B cell (primary cell): Measurements from ENCODE around the gene TNN. TPM values are rescaled to one million over a fixed set of nuclear protein-coding genes. Genes with fewer than 3 reads are reported as not detected.

Source experiments
- ATAC-seq: fragments of 200-7000 bp; cut with Tn5 transposase; one replicate; pipeline ENCODE4 v1.10.0; 2021; ENCODE audit warnings: low read depth, mild to moderate bottlenecking, moderate number of reproducible peaks, moderate library complexity
- CTCF ChIA-PET: fragments of 350-600 bp; sonication (Branson Sonifier 250); formaldehyde crosslinking; loops from one replicate; lab custom pipeline; 2021; ENCODE audit warnings: antibody characterized with exemption, inconsistent platforms; lab: Charles Lee
- POLR2A ChIA-PET: fragments of 350-600 bp; sonication (Branson Sonifier 250); formaldehyde crosslinking; loops from one replicate; lab custom pipeline; 2021; ENCODE audit warnings: antibody characterized with exemption; lab: Charles Lee
- DNase-seq: peaks from one replicate; pipeline ENCODE4 v3.0.0; 2013
- H2AFZ ChIP-seq: 2 replicates; pipeline ENCODE4 v1.6.1; 2012; ENCODE audit warnings: mild to moderate bottlenecking, low read depth, low read length; ENCODE audit not compliant: insufficient read depth, poor library complexity, severe bottlenecking
- H3K27ac ChIP-seq, 2 donors: 1 replicate in 1 of 2; 2 replicates in 1 of 2; pipeline ENCODE4 v1.5.1; 2012 to 2013; ENCODE audit warnings: low read length in 2 of 2, mild to moderate bottlenecking in 2 of 2, moderate library complexity in 1 of 2
- H3K27me3 ChIP-seq, 4 experiments: fragments of 200-600 bp in 1 of 4; sonication (generic) in 1 of 4; replicated peaks in 1 of 4; 1 replicate in 2 of 4; 2 replicates in 2 of 4; pipeline versions ENCODE4 v1.6.1 to v1.7.0; 2013 to 2016; ENCODE audit warnings: low read length in 3 of 4, mild to moderate bottlenecking in 2 of 4, mixed read lengths in 1 of 4, moderate library complexity in 1 of 4; ENCODE audit not compliant: insufficient read depth in 4 of 4, control insufficient read depth in 3 of 4; ENCODE audit errors: control extremely low read depth in 1 of 4
- H3K36me3 ChIP-seq, 2 experiments: replicated peaks in 1 of 2; 1 replicate in 1 of 2; 2 replicates in 1 of 2; pipeline versions ENCODE4 v1.6.1 to v1.7.1; 2013; ENCODE audit warnings: low read length in 1 of 2; ENCODE audit not compliant: insufficient read depth in 2 of 2, control insufficient read depth in 1 of 2; ENCODE audit errors: control extremely low read depth in 1 of 2, extremely low read depth in 1 of 2
- H3K4me1 ChIP-seq, 2 donors: fragments of 200-600 bp in 1 of 2; sonication (generic) in 1 of 2; 1 replicate in 1 of 2; 2 replicates in 1 of 2; pipeline versions ENCODE4 v1.5.1 to v1.6.1; 2013 to 2017; ENCODE audit warnings: low read length in 2 of 2; ENCODE audit not compliant: control insufficient read depth in 2 of 2, insufficient read depth in 2 of 2
- H3K4me2 ChIP-seq: replicated peaks from 2 replicates; pipeline ENCODE3; 2012; ENCODE audit warnings: mild to moderate bottlenecking, low read depth, low read length; ENCODE audit not compliant: poor library complexity, severe bottlenecking
- H3K4me3 ChIP-seq, 5 experiments: fragments of 200-600 bp in 1 of 5; sonication (generic) in 1 of 5; 1 replicate in 3 of 5; 2 replicates in 2 of 5; pipeline versions ENCODE4 v1.5.1 to v1.7.0; 2011 to 2016; ENCODE audit warnings: low read length in 4 of 5, mild to moderate bottlenecking in 4 of 5, low read depth in 2 of 5, control low read depth in 1 of 5, moderate library complexity in 1 of 5; ENCODE audit not compliant: insufficient read depth in 1 of 5; ENCODE audit errors: control extremely low read depth in 1 of 5, extremely low read depth in 1 of 5
- H3K79me2 ChIP-seq: fragments of 200-600 bp; sonication (generic); one replicate; pipeline ENCODE4 v1.6.0; 2016; ENCODE audit warnings: low read length; ENCODE audit not compliant: control insufficient read depth, insufficient read depth
- H3K9ac ChIP-seq: fragments of 200-600 bp; sonication (generic); 2 replicates; pipeline ENCODE4 v1.6.1; 2017; ENCODE audit warnings: mild to moderate bottlenecking, low read length, moderate library complexity
- H3K9me3 ChIP-seq, 3 donors: one replicate each; pipeline versions ENCODE4 v1.6.1 to v1.7.1; 2013; ENCODE audit warnings: low read length in 2 of 3; ENCODE audit not compliant: control insufficient read depth in 2 of 3, insufficient read depth in 1 of 3; ENCODE audit errors: control extremely low read depth in 1 of 3
- H4K20me1 ChIP-seq: 2 replicates; pipeline ENCODE4 v1.6.0; 2012; ENCODE audit warnings: mild to moderate bottlenecking, low read length; ENCODE audit not compliant: insufficient read depth, control insufficient read depth, poor library complexity, severe bottlenecking
- H3K27ac Mint-ChIP-seq: one replicate; pipeline ENCODE4 v1.8.0; 2021; ENCODE audit warnings: mixed read lengths
- H3K27me3 Mint-ChIP-seq: one replicate; pipeline ENCODE4 v1.8.0; 2021; ENCODE audit warnings: mixed read lengths
- H3K4me1 Mint-ChIP-seq: one replicate; pipeline ENCODE4 v1.8.0; 2021; ENCODE audit warnings: mixed read lengths
- H3K4me3 Mint-ChIP-seq: one replicate; pipeline ENCODE4 v1.8.0; 2021; ENCODE audit warnings: mixed read lengths
- H3K9me3 Mint-ChIP-seq: one replicate; pipeline ENCODE4 v1.8.0; 2022; ENCODE audit warnings: mixed read lengths; ENCODE audit not compliant: insufficient read depth
- EZH2 ChIP-seq: IDR thresholded peaks from 2 replicates; pipeline ENCODE4 v1.6.1; 2012; ENCODE audit warnings: borderline replicate concordance, low read depth, mild to moderate bottlenecking, moderate library complexity, low read length; ENCODE audit not compliant: insufficient read depth, poor library complexity, severe bottlenecking
- WGBS: methylation state at CpG from one replicate; pipeline ENCODE4 v1.1.5; 2013; ENCODE audit warnings: missing lambda C conversion rate; ENCODE audit not compliant: insufficient coverage; 5-methylcytosine and 5-hydroxymethylcytosine counted together
- intact Hi-C: fragments of 100-400 bp; cut with micrococcal nuclease; formaldehyde crosslinking; loops from one replicate; pipeline ENCODE4 v1.10.0; 2022
- polyA plus RNA-seq: library from polyadenylated mRNA; depleted of rRNA; stranded (reverse); fragments of >200 nt; gene quantifications from 2 replicates; pipeline ENCODE4 v1.2.3, GENCODE V29; 2012
- total RNA-seq, 2 donors: library from RNA; stranded (reverse); fragments of 120-200 nt in 1 of 2; gene quantifications; 1 replicate in 1 of 2; 2 replicates in 1 of 2; pipeline versions ENCODE4 v1.2.3 to v1.2.4, GENCODE V29; 2013 to 2022
- TF ChIP-seq, protein P1 (sequence below): fragments of 200-600 bp; IDR thresholded peaks from one replicate; pipeline ENCODE4 v1.8.0; 2022; ENCODE audit warnings: antibody characterized with exemption, mild to moderate bottlenecking

Gene TNN
- total and polyA plus RNA-seq, 2 donors (not counting 1 experiment from before 2014, with no cell fraction given): not detected

DNA sequence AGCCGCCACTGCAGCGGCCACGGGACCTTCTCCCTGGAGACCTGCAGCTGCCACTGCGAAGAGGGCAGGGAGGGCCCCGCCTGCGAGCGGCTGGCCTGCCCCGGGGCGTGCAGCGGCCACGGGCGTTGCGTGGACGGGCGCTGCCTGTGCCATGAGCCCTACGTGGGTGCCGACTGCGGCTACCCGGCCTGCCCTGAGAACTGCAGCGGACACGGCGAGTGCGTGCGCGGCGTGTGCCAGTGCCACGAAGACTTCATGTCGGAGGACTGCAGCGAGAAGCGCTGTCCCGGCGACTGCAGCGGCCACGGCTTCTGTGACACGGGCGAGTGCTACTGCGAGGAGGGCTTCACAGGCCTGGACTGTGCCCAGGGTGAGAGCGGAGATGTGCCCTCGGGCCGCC lies 11.7 kb downstream of the TNN start:
- no peak overlapping the region for H3K9ac ChIP-seq
- no peak overlapping the region for H3K4me3 ChIP-seq
- Mint-ChIP-seq H3K27ac (no peak overlapping the region), H3K9me3 (no peaks in the 10 kb centered on the region), H3K4me1 (no peaks in the 10 kb centered on the region), H3K4me3 (no peak overlapping the region), H3K27me3 (peaks cover 28% of the 10 kb centered on the region)
- H3K9me3 ChIP-seq: no peaks in the 10 kb centered on the region
- H3K36me3 ChIP-seq: no peaks in the 10 kb centered on the region
- ChIA-PET POLR2A (no interaction called here), CTCF (no interaction called here)
- H3K4me1 ChIP-seq: no peaks in the 10 kb centered on the region
- H3K27me3 ChIP-seq: peaks cover 0 to 12% (median 2%) of the 10 kb centered on the region in 4 experiments
- WGBS: 97% methylated on average over 38 of the region's 40 CpGs
- ATAC-seq (no peak), DNase-seq (no peak)
- intact Hi-C loops: no loop called here
- H3K27ac ChIP-seq: no peak overlapping the region
- H2AFZ ChIP-seq: no peak overlapping the region
- H4K20me1 ChIP-seq: no peaks in the 10 kb centered on the region
- TF ChIP-seq, protein P1, sequence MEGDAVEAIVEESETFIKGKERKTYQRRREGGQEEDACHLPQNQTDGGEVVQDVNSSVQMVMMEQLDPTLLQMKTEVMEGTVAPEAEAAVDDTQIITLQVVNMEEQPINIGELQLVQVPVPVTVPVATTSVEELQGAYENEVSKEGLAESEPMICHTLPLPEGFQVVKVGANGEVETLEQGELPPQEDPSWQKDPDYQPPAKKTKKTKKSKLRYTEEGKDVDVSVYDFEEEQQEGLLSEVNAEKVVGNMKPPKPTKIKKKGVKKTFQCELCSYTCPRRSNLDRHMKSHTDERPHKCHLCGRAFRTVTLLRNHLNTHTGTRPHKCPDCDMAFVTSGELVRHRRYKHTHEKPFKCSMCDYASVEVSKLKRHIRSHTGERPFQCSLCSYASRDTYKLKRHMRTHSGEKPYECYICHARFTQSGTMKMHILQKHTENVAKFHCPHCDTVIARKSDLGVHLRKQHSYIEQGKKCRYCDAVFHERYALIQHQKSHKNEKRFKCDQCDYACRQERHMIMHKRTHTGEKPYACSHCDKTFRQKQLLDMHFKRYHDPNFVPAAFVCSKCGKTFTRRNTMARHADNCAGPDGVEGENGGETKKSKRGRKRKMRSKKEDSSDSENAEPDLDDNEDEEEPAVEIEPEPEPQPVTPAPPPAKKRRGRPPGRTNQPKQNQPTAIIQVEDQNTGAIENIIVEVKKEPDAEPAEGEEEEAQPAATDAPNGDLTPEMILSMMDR: no peak
- no peak for TF ChIP-seq EZH2
- no peaks in the 10 kb centered on the region for H3K79me2 ChIP-seq
- H3K4me2 ChIP-seq: no peak overlapping the region

- H3K27me3 ChIP-seq: peaks cover 0 to 8% (median 2%) of the 10 kb centered on the region in 4 experiments
- no peaks in the 10 kb centered on the region for H4K20me1 ChIP-seq
- WGBS: 88% methylated on average over 6 of the region's 6 CpGs
- H3K79me2 ChIP-seq: no peaks in the 10 kb centered on the region
- POLR2A ChIA-PET: no interaction called here
- no peak for DNase-seq
- no peaks in the 10 kb centered on the region for H3K9me3 ChIP-seq
- H3K4me3 ChIP-seq: no peak overlapping the region
- intact Hi-C loops: no loop called here
- H3K27ac Mint-ChIP-seq: no peak overlapping the region
- TF ChIP-seq, protein P1: no peak
- no peak for TF ChIP-seq EZH2
- peaks cover 22% of the 10 kb centered on the region for H3K27me3 Mint-ChIP-seq
- H3K27ac ChIP-seq: no peak overlapping the region
- no peak overlapping the region for H3K9ac ChIP-seq
- H3K9me3 Mint-ChIP-seq: no peaks in the 10 kb centered on the region
- no peak overlapping the region for H3K4me3 Mint-ChIP-seq
- no peak overlapping the region for H3K4me2 ChIP-seq
- no peaks in the 10 kb centered on the region for H3K4me1 Mint-ChIP-seq
- CTCF ChIA-PET: no interaction called here
- no peaks in the 10 kb centered on the region for H3K4me1 ChIP-seq
- no peaks in the 10 kb centered on the region for H3K36me3 ChIP-seq
- ATAC-seq: no peak
- no peak overlapping the region for H2AFZ ChIP-seq
These were observed 12.4 kb downstream of the TNN start for GRCh38 chr1:175080030-175080429.
